CD14-positive monocyte (primary cell): Measurements from ENCODE around the gene TMEM244. TPM values are rescaled to one million over a fixed set of nuclear protein-coding genes. Genes with fewer than 3 reads are reported as not detected.

Experiments used
- DNase-seq, 3 donors: peaks; one replicate each; pipeline ENCODE4 v3.0.0-alpha.2; 2011 to 2022
- H2AFZ ChIP-seq: 2 replicates; pipeline ENCODE4 v1.6.0; 2012; ENCODE audit warnings: mild to moderate bottlenecking, low read depth, low read length, inconsistent platforms; ENCODE audit not compliant: insufficient read depth, poor library complexity, severe bottlenecking
- H3K27ac ChIP-seq, 2 donors: 1 replicate in 1 of 2; 2 replicates in 1 of 2; pipeline ENCODE4 v1.5.1; 2012 to 2013; ENCODE audit warnings: low read length in 2 of 2, control low read depth in 1 of 2, inconsistent platforms in 1 of 2, low read depth in 1 of 2, mild to moderate bottlenecking in 1 of 2
- H3K27me3 ChIP-seq, 2 donors: one replicate each; pipeline versions ENCODE4 v1.6.0 to v1.6.1; 2011 to 2013; ENCODE audit warnings: low read length in 2 of 2; ENCODE audit not compliant: control insufficient read depth in 2 of 2, insufficient read depth in 2 of 2
- H3K36me3 ChIP-seq, 2 donors: replicated peaks in 1 of 2; 1 replicate in 1 of 2; 2 replicates in 1 of 2; pipeline versions ENCODE4 v1.5.1 to v1.6.1; 2012 to 2013; ENCODE audit warnings: low read length in 2 of 2, control low read depth in 1 of 2, inconsistent platforms in 1 of 2, mild to moderate bottlenecking in 1 of 2; ENCODE audit not compliant: insufficient read depth in 2 of 2, control insufficient read depth in 1 of 2
- H3K4me1 ChIP-seq, 2 donors: 1 replicate in 1 of 2; 2 replicates in 1 of 2; pipeline versions ENCODE4 v1.5.1 to v1.6.1; 2012 to 2013; ENCODE audit warnings: low read length in 2 of 2, control low read depth in 1 of 2, inconsistent platforms in 1 of 2, mild to moderate bottlenecking in 1 of 2, moderate library complexity in 1 of 2; ENCODE audit not compliant: insufficient read depth in 2 of 2, control insufficient read depth in 1 of 2
- H3K4me2 ChIP-seq: replicated peaks from 2 replicates; pipeline ENCODE3; 2012; ENCODE audit warnings: low read length, moderate library complexity, mild to moderate bottlenecking; ENCODE audit not compliant: poor library complexity, severe bottlenecking; ENCODE audit errors: extremely low read depth
- H3K4me3 ChIP-seq, 3 experiments: fragments of 200-600 bp in 1 of 3; sonication (generic) in 1 of 3; replicated peaks in 1 of 3; 1 replicate in 2 of 3; 2 replicates in 1 of 3; pipeline ENCODE4 v1.5.1; 2011 to 2013; ENCODE audit warnings: low read length in 3 of 3, mild to moderate bottlenecking in 3 of 3, control low read depth in 2 of 3, low read depth in 2 of 3, inconsistent platforms in 1 of 3, moderate library complexity in 1 of 3
- H3K79me2 ChIP-seq: 2 replicates; pipeline ENCODE4 v1.6.0; 2012; ENCODE audit warnings: mild to moderate bottlenecking, control low read depth, inconsistent platforms, low read length, moderate library complexity; ENCODE audit not compliant: insufficient read depth
- H3K9ac ChIP-seq: 2 replicates; pipeline ENCODE4 v1.6.0; 2017; ENCODE audit warnings: low read length, mild to moderate bottlenecking; ENCODE audit not compliant: insufficient read depth, poor library complexity, severe bottlenecking
- H3K9me3 ChIP-seq, 2 donors: replicated peaks in 1 of 2; 1 replicate in 1 of 2; 2 replicates in 1 of 2; pipeline versions ENCODE4 v1.5.1 to v1.6.1; 2012 to 2013; ENCODE audit warnings: low read length in 2 of 2, control low read depth in 1 of 2; ENCODE audit not compliant: control insufficient read depth in 1 of 2, insufficient read depth in 1 of 2
- H4K20me1 ChIP-seq: 2 replicates; pipeline ENCODE4 v1.6.0; 2012; ENCODE audit warnings: mild to moderate bottlenecking, low read length, control low read depth, moderate library complexity; ENCODE audit not compliant: insufficient read depth
- H3K27ac Mint-ChIP-seq, 7 donors: one replicate each; pipeline ENCODE4 v1.8.0; 2020; ENCODE audit warnings: mild to moderate bottlenecking in 7 of 7, mixed read lengths in 7 of 7, moderate library complexity in 6 of 7, inconsistent platforms in 2 of 7
- H3K27me3 Mint-ChIP-seq, 3 donors: one replicate each; pipeline ENCODE4 v1.8.0; 2021 to 2022; ENCODE audit warnings: low read depth in 3 of 3, mild to moderate bottlenecking in 3 of 3, mixed read lengths in 3 of 3, moderate library complexity in 3 of 3, inconsistent platforms in 1 of 3
- H3K36me3 Mint-ChIP-seq, 2 donors: one replicate each; pipeline ENCODE4 v1.8.0; 2020; ENCODE audit warnings: mixed read lengths in 2 of 2, inconsistent platforms in 1 of 2, mild to moderate bottlenecking in 1 of 2
- H3K4me1 Mint-ChIP-seq: one replicate; pipeline ENCODE4 v1.8.0; 2020; ENCODE audit warnings: mild to moderate bottlenecking, mixed read lengths
- H3K4me3 Mint-ChIP-seq, 2 donors: one replicate each; pipeline ENCODE4 v1.8.0; 2020; ENCODE audit warnings: mild to moderate bottlenecking in 2 of 2, mixed read lengths in 2 of 2, moderate library complexity in 1 of 2
- H3K9me3 Mint-ChIP-seq, 7 donors: one replicate each; pipeline ENCODE4 v1.8.0; 2020 to 2022; ENCODE audit warnings: mixed read lengths in 7 of 7, mild to moderate bottlenecking in 6 of 7, moderate library complexity in 6 of 7, inconsistent platforms in 2 of 7
- CTCF ChIP-seq: fragments of 200-600 bp; IDR thresholded peaks from one replicate; pipeline ENCODE4 v1.8.0; 2022; ENCODE audit warnings: antibody characterized with exemption, mild to moderate bottlenecking
- WGBS: methylation state at CpG from one replicate; pipeline ENCODE4 v1.1.5; 2013; ENCODE audit warnings: missing lambda C conversion rate; ENCODE audit not compliant: insufficient coverage; 5-methylcytosine and 5-hydroxymethylcytosine counted together
- intact Hi-C, 2 donors: fragments of 100-400 bp; cut with micrococcal nuclease; formaldehyde crosslinking; loops; one replicate each; pipeline versions ENCODE4 v1.15.0 to v1.15.1; 2023
- polyA plus RNA-seq, 3 donors: library from polyadenylated mRNA; depleted of rRNA in 1 of 3; unstranded in 2 of 3; stranded (reverse) in 1 of 3; fragments of 300-500 nt in 2 of 3; fragments of >200 nt in 1 of 3; fragmentation: Illumina TruSeq in 2 of 3; gene quantifications; 1 replicate in 2 of 3; 2 replicates in 1 of 3; pipeline ENCODE4 v1.2.3, GENCODE V29; 2012 to 2021

The TMEM244 gene
- polyA plus RNA-seq, 3 donors: not detected

DNA sequence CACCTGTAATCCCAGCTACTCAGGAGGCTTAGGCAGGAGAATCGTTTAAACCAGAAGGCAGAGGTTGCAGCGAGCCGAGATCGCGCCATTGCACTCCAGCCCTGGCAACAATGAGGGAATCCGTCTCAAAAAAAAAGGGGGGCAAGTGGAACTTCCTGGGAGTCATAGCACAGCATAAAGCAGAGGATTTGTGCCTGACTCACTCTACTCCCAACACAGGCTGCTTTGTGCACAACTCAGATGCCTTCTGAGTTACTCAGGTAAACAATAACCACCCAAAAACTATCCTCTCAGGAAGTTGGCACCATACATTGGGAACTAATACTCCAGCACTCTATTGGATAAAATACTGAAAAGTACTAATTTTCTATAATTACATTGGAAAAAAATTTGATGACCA lies 2.5 kb upstream of the TMEM244 start:
- H2AFZ ChIP-seq: no peak overlapping the region
- H3K4me1 ChIP-seq: no peaks in the 10 kb centered on the region
- Mint-ChIP-seq H3K27ac (no peak overlapping the region), H3K36me3 (no peaks in the 10 kb centered on the region), H3K9me3 (peaks cover 0 to 4% (median 2%) of the 10 kb centered on the region in 7 donors), H3K4me1 (peaks cover 3% of the 10 kb centered on the region), H3K27me3 (no peaks in the 10 kb centered on the region), H3K4me3 (no peak overlapping the region)
- H3K4me2 ChIP-seq: no peak overlapping the region
- no peaks in the 10 kb centered on the region for H3K79me2 ChIP-seq
- 99% methylated on average over 6 of the region's 6 CpGs for WGBS
- H3K9ac ChIP-seq: no peak overlapping the region
- no peaks in the 10 kb centered on the region for H3K36me3 ChIP-seq
- peaks cover 0 to 2% of the 10 kb centered on the region in 2 donors for H3K9me3 ChIP-seq
- DNase-seq: no peak
- H4K20me1 ChIP-seq: no peaks in the 10 kb centered on the region
- H3K4me3 ChIP-seq: no peak overlapping the region
- intact Hi-C loops: no loop called here
- no peak for TF ChIP-seq CTCF
- no peaks in the 10 kb centered on the region for H3K27me3 ChIP-seq
- no peak overlapping the region for H3K27ac ChIP-seq

- peaks cover 3% of the 10 kb centered on the region for H3K4me1 Mint-ChIP-seq
- no peak overlapping the region for H3K4me3 Mint-ChIP-seq
- no peak for DNase-seq
- no peaks in the 10 kb centered on the region for H3K36me3 Mint-ChIP-seq
- H3K27ac Mint-ChIP-seq: no peak overlapping the region
- no peaks in the 10 kb centered on the region for H3K79me2 ChIP-seq
- no peak overlapping the region for H3K9ac ChIP-seq
- H4K20me1 ChIP-seq: no peaks in the 10 kb centered on the region
- no peaks in the 10 kb centered on the region for H3K36me3 ChIP-seq
- H3K9me3 ChIP-seq: no peaks in the 10 kb centered on the region
- no peak overlapping the region for H3K4me3 ChIP-seq
- H3K27me3 Mint-ChIP-seq: no peaks in the 10 kb centered on the region
- WGBS: no CpG with 5 or more reads among the region's 2 CpGs
- no peak overlapping the region for H2AFZ ChIP-seq
- peaks cover 0 to 2% (median 0%) of the 10 kb centered on the region in 7 donors for H3K9me3 Mint-ChIP-seq
- no peaks in the 10 kb centered on the region for H3K27me3 ChIP-seq
- H3K27ac ChIP-seq: no peak overlapping the region
- no peak overlapping the region for H3K4me2 ChIP-seq
- intact Hi-C loops: no loop called here
- no peak for TF ChIP-seq CTCF
- H3K4me1 ChIP-seq: no peaks in the 10 kb centered on the region
Measured at GRCh38 chr6:129859524-129859923, 1.6 kb downstream of the TMEM244 start.
